Smooth muscle cell (in vitro differentiated cells): ENCODE data around the gene ADM2. TPM values are rescaled to one million over a fixed set of nuclear protein-coding genes. Genes with fewer than 3 reads are reported as not detected.

Experiments
- DNase-seq: peaks from one replicate; lab custom pipeline; 2025; ENCODE audit not compliant: unreplicated experiment; lab: John Stamatoyannopoulos, UW
- H2AFZ ChIP-seq: fragments of 200-600 bp; sonication (generic); 2 replicates; pipeline ENCODE4 v1.6.0; 2016; ENCODE audit warnings: antibody characterized with exemption, low read depth, mild to moderate bottlenecking
- H3F3A ChIP-seq: fragments of 200-600 bp; sonication (generic); 2 replicates; pipeline ENCODE4 v1.6.0; 2017; ENCODE audit warnings: antibody characterized with exemption, low read depth
- H3K27ac ChIP-seq: fragments of 200-600 bp; sonication (generic); 2 replicates; pipeline ENCODE4 v1.5.1; 2016; ENCODE audit warnings: low read depth, mild to moderate bottlenecking
- H3K27me3 ChIP-seq: fragments of 200-600 bp; sonication (generic); 2 replicates; pipeline ENCODE4 v1.6.1; 2016; ENCODE audit warnings: low read depth, mild to moderate bottlenecking
- H3K36me3 ChIP-seq: fragments of 200-600 bp; sonication (generic); 2 replicates; pipeline ENCODE4 v1.5.1; 2016; ENCODE audit warnings: low read depth
- H3K4me1 ChIP-seq: fragments of 200-600 bp; sonication (generic); 2 replicates; pipeline ENCODE4 v1.5.1; 2016; ENCODE audit warnings: low read depth
- H3K4me2 ChIP-seq: fragments of 200-600 bp; sonication (generic); 2 replicates; pipeline ENCODE4 v1.6.0; 2016; ENCODE audit warnings: mild to moderate bottlenecking
- H3K4me3 ChIP-seq: fragments of 200-600 bp; sonication (generic); 2 replicates; pipeline ENCODE4 v1.5.1; 2016; ENCODE audit warnings: mild to moderate bottlenecking
- H3K79me2 ChIP-seq: fragments of 200-600 bp; sonication (generic); 2 replicates; pipeline ENCODE4 v1.6.0; 2016; ENCODE audit warnings: low read depth, mild to moderate bottlenecking
- H3K9ac ChIP-seq: fragments of 200-600 bp; sonication (generic); 2 replicates; pipeline ENCODE4 v1.6.0; 2016; ENCODE audit warnings: low read depth
- H3K9me3 ChIP-seq: fragments of 200-600 bp; sonication (generic); replicated peaks from 2 replicates; pipeline ENCODE4 v1.5.1; 2016; ENCODE audit warnings: low read depth
- H4K20me1 ChIP-seq: fragments of 200-600 bp; sonication (generic); 2 replicates; pipeline ENCODE4 v1.6.0; 2016; ENCODE audit warnings: low read depth
- CTCF ChIP-seq: fragments of 200-600 bp; sonication (generic); IDR thresholded peaks from 2 replicates; pipeline ENCODE4 v1.5.1; 2017; ENCODE audit warnings: borderline replicate concordance, mild to moderate bottlenecking, antibody characterized with exemption; ENCODE audit not compliant: insufficient read depth, poor library complexity, severe bottlenecking
- WGBS: methylation state at CpG from one replicate; pipeline ENCODE4 v1.1.7; 2016; ENCODE audit warnings: low lambda C conversion rate; 5-methylcytosine and 5-hydroxymethylcytosine counted together
- polyA plus RNA-seq: library from polyadenylated mRNA; unstranded; fragments of >200 nt; fragmentation: Nextera tagmentation; extraction: Ambion mirVana; gene quantifications from 2 replicates; pipeline ENCODE4 v1.2.1, GENCODE V29; 2016
- total RNA-seq: library from RNA; depleted of rRNA; stranded (reverse); fragments of >200 nt; gene quantifications from 2 replicates; pipeline ENCODE4 v1.2.3, GENCODE V29; 2014

Gene ADM2
- total and polyA plus RNA-seq, 2 experiments from 2014 or later: 4.1 to 15.8 TPM

GRCh38 chr22:50489363-50490243 lies 8.3 kb downstream of the ADM2 start:
- Histone ChIP-seq H3K36me3 (no peaks in the 10 kb centered on the region), H3K9ac (no peak overlapping the region), H2AFZ (no peak overlapping the region), H3K4me2 (no peak overlapping the region), H3K27ac (no peak overlapping the region), H3K9me3 (no peaks in the 10 kb centered on the region), H4K20me1 (no peaks in the 10 kb centered on the region), H3K4me3 (no peak overlapping the region), H3K27me3 (no peaks in the 10 kb centered on the region), H3K79me2 (no peaks in the 10 kb centered on the region), H3F3A (no peaks in the 10 kb centered on the region), H3K4me1 (no peaks in the 10 kb centered on the region)
- TF ChIP-seq CTCF: no peak
- no peak for DNase-seq
- 90% methylated on average over 30 of the region's 31 CpGs for WGBS

- H3K4me3 ChIP-seq: no peak overlapping the region
- H4K20me1 ChIP-seq: no peaks in the 10 kb centered on the region
- no peaks in the 10 kb centered on the region for H3K27me3 ChIP-seq
- no peak overlapping the region for H3K4me2 ChIP-seq
- no peaks in the 10 kb centered on the region for H3F3A ChIP-seq
- H3K36me3 ChIP-seq: no peaks in the 10 kb centered on the region
- H3K9ac ChIP-seq: no peak overlapping the region
- 91% methylated on average over 27 of the region's 27 CpGs for WGBS
- H3K9me3 ChIP-seq: no peaks in the 10 kb centered on the region
- H2AFZ ChIP-seq: no peak overlapping the region
- DNase-seq: no peak
- no peak overlapping the region for H3K27ac ChIP-seq
- H3K4me1 ChIP-seq: no peaks in the 10 kb centered on the region
- no peak for TF ChIP-seq CTCF
- H3K79me2 ChIP-seq: no peaks in the 10 kb centered on the region
Measured at GRCh38 chr22:50490531-50491308, 9.4 kb downstream of the ADM2 start.

GRCh38 chr22:50497093-50497492 lies 15.8 kb downstream of the ADM2 start:
- Histone ChIP-seq H3K79me2 (no peaks in the 10 kb centered on the region), H3K4me1 (no peaks in the 10 kb centered on the region), H4K20me1 (no peaks in the 10 kb centered on the region), H3K27me3 (no peaks in the 10 kb centered on the region), H3K4me3 (no peak overlapping the region), H2AFZ (no peak overlapping the region), H3K9ac (no peak overlapping the region), H3K27ac (no peak overlapping the region), H3K9me3 (no peaks in the 10 kb centered on the region), H3K4me2 (no peak overlapping the region), H3K36me3 (no peaks in the 10 kb centered on the region), H3F3A (no peaks in the 10 kb centered on the region)
- DNase-seq: no peak
- TF ChIP-seq CTCF: no peak
- 89% methylated on average over 6 of the region's 6 CpGs for WGBS
